PC-3 (cell line): ENCODE measurements around the gene ARL2BP. TPM values are rescaled to one million over a fixed set of nuclear protein-coding genes. Genes with fewer than 3 reads are reported as not detected.

Experiments used
- ATAC-seq: fragments of 200-7000 bp; cut with Tn5 transposase; 2 replicates; pipeline ENCODE4 v1.9.1; 2020; ENCODE audit warnings: mild to moderate bottlenecking, moderate library complexity
- BruUV-seq: library from RNA; stranded (reverse); fragments of 400-500 nt; replicated peaks from 2 replicates; lab custom pipeline; 2021; lab: Mats Ljungman, UMichigan
- CTCF ChIA-PET: fragments of 300-600 bp; sonication (Branson Sonifier 250); formaldehyde crosslinking; loops from one replicate; lab custom pipeline; 2022; ENCODE audit warnings: antibody characterized with exemption; lab: Charles Lee
- POLR2A ChIA-PET: fragments of 300-600 bp; sonication (Branson Sonifier 250); formaldehyde crosslinking; loops from one replicate; lab custom pipeline; 2022; ENCODE audit warnings: antibody characterized with exemption; ENCODE audit not compliant: unreplicated experiment; lab: Charles Lee
- DNase-seq: peaks from one replicate; pipeline ENCODE4 v3.0.0-alpha.2; 2015
- H2AFZ ChIP-seq: fragments of 300-600 bp; sonication (generic); 2 replicates; pipeline ENCODE4 v1.6.0; 2016; ENCODE audit warnings: antibody characterized with exemption, low read length
- H3F3A ChIP-seq: fragments of 300-600 bp; sonication (generic); one replicate; pipeline ENCODE4 v1.6.0; 2017; ENCODE audit warnings: antibody characterized with exemption, low read length, control low read depth, mild to moderate bottlenecking; ENCODE audit not compliant: unreplicated experiment
- H3K27ac ChIP-seq: fragments of 300-600 bp; sonication (generic); 2 replicates; pipeline ENCODE4 v1.5.1; 2016; ENCODE audit warnings: mild to moderate bottlenecking, low read length
- H3K27me3 ChIP-seq: fragments of 300-600 bp; sonication (generic); 2 replicates; pipeline ENCODE4 v1.6.1; 2016; ENCODE audit warnings: low read length, mixed read lengths
- H3K36me3 ChIP-seq: fragments of 300-600 bp; sonication (generic); 2 replicates; pipeline ENCODE4 v1.6.1; 2016; ENCODE audit warnings: low read depth, mixed run types, low read length, mixed read lengths
- H3K4me1 ChIP-seq: fragments of 300-600 bp; sonication (generic); 2 replicates; pipeline ENCODE4 v1.5.1; 2016; ENCODE audit warnings: low read length; ENCODE audit not compliant: insufficient read depth
- H3K4me2 ChIP-seq: fragments of 300-600 bp; sonication (generic); 2 replicates; pipeline ENCODE4 v1.6.0; 2016; ENCODE audit warnings: low read length
- H3K4me3 ChIP-seq: fragments of 300-600 bp; sonication (generic); 2 replicates; pipeline ENCODE4 v1.5.1; 2016; ENCODE audit warnings: mild to moderate bottlenecking, low read length, mixed read lengths
- H3K79me2 ChIP-seq: fragments of 300-600 bp; sonication (generic); 2 replicates; pipeline ENCODE4 v1.6.1; 2017; ENCODE audit warnings: low read length, mixed read lengths
- H3K9ac ChIP-seq: fragments of 300-600 bp; sonication (generic); 2 replicates; pipeline ENCODE4 v1.6.0; 2016; ENCODE audit warnings: mild to moderate bottlenecking, low read length
- H3K9me2 ChIP-seq: fragments of 300-600 bp; sonication (generic); replicated peaks from 2 replicates; pipeline ENCODE4 v1.6.1; 2016; ENCODE audit warnings: mixed run types, low read length, mixed read lengths
- H3K9me3 ChIP-seq: fragments of 300-600 bp; sonication (generic); 2 replicates; pipeline ENCODE4 v1.6.1; 2016; ENCODE audit warnings: low read length, mixed read lengths
- H4K20me1 ChIP-seq: fragments of 300-600 bp; sonication (generic); 2 replicates; pipeline ENCODE4 v1.6.1; 2016; ENCODE audit warnings: low read length, mixed read lengths
- CTCF ChIP-seq: fragments of 300-600 bp; sonication (generic); conservative IDR thresholded peaks from 2 replicates; pipeline ENCODE4 v1.5.1; 2017; ENCODE audit warnings: antibody characterized with exemption, low read depth, mild to moderate bottlenecking, low read length
- EZH2 ChIP-seq: fragments of 300-600 bp; sonication (generic); IDR thresholded peaks from one replicate; pipeline ENCODE4 v1.6.1; 2017; ENCODE audit warnings: antibody characterized with exemption, mild to moderate bottlenecking, low read length; ENCODE audit not compliant: unreplicated experiment
- EZH2phosphoT487 ChIP-seq: fragments of 300-600 bp; sonication (generic); IDR thresholded peaks from 2 replicates; pipeline ENCODE4 v1.6.1; 2018; ENCODE audit warnings: mild to moderate bottlenecking, antibody characterized with exemption, low read length, borderline replicate concordance
- intact Hi-C: fragments of 100-400 bp; cut with micrococcal nuclease; formaldehyde crosslinking; loops from 2 replicates; pipeline ENCODE4 v1.9.0; 2023
- total RNA-seq: library from RNA; depleted of rRNA; stranded (reverse); fragments of >200 nt; gene quantifications from 2 replicates; pipeline ENCODE4 v1.2.3, GENCODE V29; 2014

The ARL2BP gene
- total RNA-seq, 1 experiment from 2014 or later = 38.4 TPM

DNA sequence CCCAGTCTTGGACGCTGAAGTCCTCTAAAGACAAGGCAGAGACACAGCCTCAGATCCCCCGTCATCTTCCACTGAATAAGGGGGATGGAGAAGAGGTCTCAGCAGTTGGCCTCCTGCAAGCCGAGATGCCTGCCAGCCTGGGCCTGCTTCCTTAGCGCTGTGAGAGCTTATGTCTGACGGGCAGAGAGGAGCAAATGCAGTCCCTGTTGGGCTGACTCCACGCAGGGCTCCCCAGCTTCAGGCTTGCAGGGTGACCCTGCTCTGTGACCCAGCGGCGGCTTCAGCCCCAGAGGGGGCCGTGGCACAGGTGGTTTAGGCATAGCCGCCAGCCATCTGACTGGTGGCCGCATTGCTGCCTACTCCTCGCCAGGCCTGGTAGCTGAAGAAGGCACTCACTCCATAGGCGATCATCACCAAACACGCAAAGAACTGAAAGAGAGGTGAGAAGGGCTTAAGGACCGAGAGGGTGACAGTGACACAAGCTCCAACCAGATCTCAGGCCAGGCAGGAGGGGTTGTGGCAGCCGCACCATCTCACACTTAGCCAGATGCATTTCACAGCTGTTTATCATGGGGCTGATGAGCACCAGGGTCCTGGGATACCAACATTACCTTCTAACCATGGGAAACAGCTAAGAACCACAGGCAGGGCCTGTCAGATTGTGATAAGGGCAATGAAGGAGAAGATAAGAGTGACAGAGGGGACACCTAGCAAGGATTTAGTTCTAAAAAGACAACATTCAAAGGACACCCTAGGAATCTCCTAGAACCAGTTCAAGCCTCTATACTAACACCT, 11.7 kb downstream of the ARL2BP start:
- ATAC-seq (no peak), DNase-seq (no peak)
- Histone ChIP-seq H3K27me3 (no peaks in the 10 kb centered on the region), H2AFZ (no peak overlapping the region), H3K9ac (no peak overlapping the region), H3F3A (no peaks in the 10 kb centered on the region), H3K9me2 (no peaks in the 10 kb centered on the region), H3K79me2 (no peaks in the 10 kb centered on the region), H3K4me3 (no peak overlapping the region), H3K4me1 (peaks cover 26% of the 10 kb centered on the region), H3K36me3 (peaks cover 8% of the 10 kb centered on the region), H4K20me1 (no peaks in the 10 kb centered on the region), H3K27ac (no peak overlapping the region), H3K9me3 (no peaks in the 10 kb centered on the region), H3K4me2 (no peak overlapping the region)
- ChIA-PET POLR2A (no interaction called here), CTCF (no interaction called here)
- no TSS peak for BruUV-seq
- intact Hi-C loops = no loop called here
- TF ChIP-seq EZH2 = no peak
- TF ChIP-seq EZH2phosphoT487 = no peak
- TF ChIP-seq CTCF = no peak

DNA sequence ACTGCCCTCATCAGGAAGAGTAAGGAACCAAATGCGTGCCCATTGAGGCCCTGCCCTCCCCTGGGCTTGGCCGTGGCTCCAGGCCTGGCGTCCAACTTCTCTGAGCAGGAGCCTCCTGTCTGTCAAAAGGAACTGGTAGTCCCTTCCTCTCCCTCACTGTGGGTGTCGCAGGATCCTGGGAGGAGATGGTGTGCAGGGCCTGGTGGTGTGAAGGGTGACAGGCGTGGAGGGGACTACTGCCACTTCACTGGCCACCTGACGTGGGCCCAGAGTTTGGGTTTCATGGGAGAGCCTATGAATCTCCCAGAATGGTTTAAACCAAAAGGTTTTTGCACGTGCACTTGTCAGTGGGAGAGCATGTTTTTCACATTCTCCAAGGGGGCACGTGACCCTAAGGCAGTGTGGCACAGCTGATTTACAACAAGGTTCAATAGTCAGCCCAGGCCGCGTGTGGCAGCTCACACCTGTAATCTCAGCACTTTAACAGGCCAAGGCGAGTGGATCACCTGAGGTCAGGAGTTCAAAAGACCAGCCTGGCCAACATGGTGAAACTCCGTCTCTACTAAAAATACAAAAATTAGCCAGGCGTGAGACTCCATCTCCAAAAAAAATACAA, 12.5 kb downstream of the ARL2BP start:
- CTCF ChIA-PET = no interaction called here
- no peak overlapping the region for H3K4me2 ChIP-seq
- intact Hi-C loops = no loop called here
- H3K4me3 ChIP-seq = no peak overlapping the region
- H3K27me3 ChIP-seq = no peaks in the 10 kb centered on the region
- no peaks in the 10 kb centered on the region for H3K9me2 ChIP-seq
- BruUV-seq = no TSS peak
- H3K79me2 ChIP-seq = no peaks in the 10 kb centered on the region
- no peaks in the 10 kb centered on the region for H3K9me3 ChIP-seq
- peaks cover 26% of the 10 kb centered on the region for H3K4me1 ChIP-seq
- no peak for DNase-seq
- no peaks in the 10 kb centered on the region for H3F3A ChIP-seq
- no peaks in the 10 kb centered on the region for H4K20me1 ChIP-seq
- H3K27ac ChIP-seq = no peak overlapping the region
- no peak for ATAC-seq
- H3K36me3 ChIP-seq = 0 out of 2 replicates have a peak, but pooled peaks cover 1% of the 10 kb centered on the region
- no peak for TF ChIP-seq EZH2phosphoT487
- POLR2A ChIA-PET = no interaction called here
- no peak overlapping the region for H2AFZ ChIP-seq
- no peak overlapping the region for H3K9ac ChIP-seq

DNA sequence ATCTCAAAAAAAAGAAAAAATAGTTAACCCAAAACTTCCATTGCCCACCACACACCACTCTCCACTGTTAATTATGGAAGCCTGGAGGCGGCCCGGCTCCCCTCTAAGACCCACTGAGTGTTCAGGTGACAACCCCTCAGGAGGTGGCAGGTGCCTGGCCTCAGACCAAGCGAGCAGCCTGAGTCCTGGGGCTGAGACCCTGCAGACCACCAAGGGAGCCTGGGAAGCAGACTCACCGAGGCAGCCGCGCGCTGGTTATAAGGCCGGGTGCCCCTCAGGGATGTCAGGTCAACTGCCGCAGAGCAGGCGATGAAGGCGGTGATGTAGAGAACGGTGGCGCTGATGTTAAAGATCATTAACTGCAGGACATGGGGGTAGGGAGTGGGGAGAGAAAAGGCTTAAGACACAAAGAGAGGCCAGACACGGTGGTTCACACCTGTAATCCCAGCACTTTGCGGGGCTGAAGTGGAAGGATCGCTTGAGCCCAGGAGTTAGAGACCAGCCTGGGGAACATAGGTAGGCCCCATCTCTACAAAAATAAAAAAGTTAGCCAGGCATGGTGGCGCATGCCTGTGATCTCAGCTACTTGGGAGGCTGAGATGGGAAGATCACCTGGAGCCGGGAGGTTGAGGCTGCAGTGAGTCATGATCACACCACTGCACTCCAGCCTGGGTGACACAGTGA, 13.3 kb downstream of the ARL2BP start:
- ChIA-PET CTCF (no interaction called here), POLR2A (no interaction called here)
- Histone ChIP-seq H3K9ac (no peak overlapping the region), H3K27me3 (no peaks in the 10 kb centered on the region), H3K4me2 (no peak overlapping the region), H3K27ac (no peak overlapping the region), H3K79me2 (no peaks in the 10 kb centered on the region), H3K4me3 (no peak overlapping the region), H3K9me2 (no peaks in the 10 kb centered on the region), H3K36me3 (no peaks in the 10 kb centered on the region), H4K20me1 (no peaks in the 10 kb centered on the region), H3K9me3 (no peaks in the 10 kb centered on the region), H3F3A (no peaks in the 10 kb centered on the region), H2AFZ (no peak overlapping the region), H3K4me1 (peaks cover 26% of the 10 kb centered on the region)
- intact Hi-C loops = no loop called here
- BruUV-seq = no TSS peak
- no peak for TF ChIP-seq EZH2phosphoT487
- no peak for TF ChIP-seq EZH2
- TF ChIP-seq CTCF = no peak
- no peak for DNase-seq
- ATAC-seq = no peak
